Liver (tissue), 9 donors: ENCODE measurements around the gene TFAP2D. TPM values are rescaled to one million over a fixed set of nuclear protein-coding genes. Genes with fewer than 3 reads are reported as not detected.

Experiments
- DNase-seq: peaks from one replicate; pipeline ENCODE4 v3.0.0-alpha.2; 2017; ENCODE audit warnings: low spot score
- H3K27ac ChIP-seq, 2 donors: one replicate each; pipeline ENCODE4 v1.7.0; 2013; ENCODE audit warnings: inconsistent platforms in 2 of 2, low read length in 2 of 2, control low read depth in 1 of 2, low read depth in 1 of 2, mild to moderate bottlenecking in 1 of 2
- H3K27me3 ChIP-seq, 4 donors: one replicate each; pipeline versions ENCODE4 v1.6.1 to v1.7.0; 2013; ENCODE audit warnings: low read length in 3 of 4, inconsistent platforms in 1 of 4, mild to moderate bottlenecking in 1 of 4, moderate library complexity in 1 of 4; ENCODE audit not compliant: control insufficient read depth in 4 of 4, insufficient read depth in 4 of 4
- H3K36me3 ChIP-seq, 4 donors: one replicate each; pipeline versions ENCODE4 v1.6.1 to v1.7.0; 2013; ENCODE audit warnings: low read length in 3 of 4, mild to moderate bottlenecking in 3 of 4, low read depth in 1 of 4, moderate library complexity in 1 of 4; ENCODE audit not compliant: control insufficient read depth in 4 of 4, insufficient read depth in 3 of 4
- H3K4me1 ChIP-seq, 4 donors: one replicate each; pipeline versions ENCODE4 v1.6.1 to v1.7.0; 2013; ENCODE audit warnings: low read length in 3 of 4, mild to moderate bottlenecking in 3 of 4, moderate library complexity in 1 of 4; ENCODE audit not compliant: control insufficient read depth in 4 of 4, insufficient read depth in 4 of 4
- H3K4me3 ChIP-seq, 3 donors: one replicate each; pipeline versions ENCODE4 v1.6.1 to v1.7.0; 2013; ENCODE audit warnings: low read length in 3 of 3, control low read depth in 1 of 3, low read depth in 1 of 3, mild to moderate bottlenecking in 1 of 3
- H3K9ac ChIP-seq, 2 donors: one replicate each; pipeline ENCODE4 v1.7.0; 2013; ENCODE audit warnings: low read length in 2 of 2, mild to moderate bottlenecking in 2 of 2, moderate library complexity in 2 of 2, control low read depth in 1 of 2, low read depth in 1 of 2
- H3K9me3 ChIP-seq, 4 donors: one replicate each; pipeline versions ENCODE4 v1.6.1 to v1.7.0; 2013; ENCODE audit warnings: low read length in 3 of 4; ENCODE audit not compliant: control insufficient read depth in 4 of 4
- EGR1 ChIP-seq, 2 donors: IDR thresholded peaks; 2 replicates each; pipeline ENCODE4 v1.6.1; 2016 to 2018; ENCODE audit warnings: antibody characterized with exemption in 2 of 2, low read depth in 2 of 2
- FOXA1 ChIP-seq: IDR thresholded peaks from 2 replicates; pipeline ENCODE4 v1.6.1; 2016; ENCODE audit warnings: antibody characterized with exemption
- FOXA2 ChIP-seq: IDR thresholded peaks from 2 replicates; pipeline ENCODE4 v1.6.1; 2016; ENCODE audit warnings: antibody characterized with exemption
- HNF4G ChIP-seq: IDR thresholded peaks from 2 replicates; pipeline ENCODE4 v1.6.1; 2016; ENCODE audit warnings: antibody characterized with exemption
- RAD21 ChIP-seq, 2 donors: IDR thresholded peaks; 2 replicates each; pipeline ENCODE4 v1.6.1; 2016; ENCODE audit warnings: antibody characterized with exemption in 2 of 2, mild to moderate bottlenecking in 2 of 2
- RXRA ChIP-seq, 2 donors: IDR thresholded peaks; 2 replicates each; pipeline ENCODE4 v1.6.1; 2017 to 2018; ENCODE audit warnings: antibody characterized with exemption in 2 of 2, mild to moderate bottlenecking in 1 of 2
- TAF1 ChIP-seq: conservative IDR thresholded peaks from 2 replicates; pipeline ENCODE4 v1.6.1; 2016; ENCODE audit warnings: antibody characterized with exemption, mild to moderate bottlenecking
- YY1 ChIP-seq: IDR thresholded peaks from 2 replicates; pipeline ENCODE4 v1.6.1; 2016; ENCODE audit warnings: antibody characterized with exemption, mild to moderate bottlenecking
- WGBS: extraction: QIAGEN DNeasy Blood & Tissue Kit; methylation state at CpG from one replicate; pipeline ENCODE4 v1.1.7; 2013; 5-methylcytosine and 5-hydroxymethylcytosine counted together
- polyA plus RNA-seq, 2 donors: library from polyadenylated mRNA; stranded (reverse) in 1 of 2; unstranded in 1 of 2; fragments of 200-250 nt in 1 of 2; fragments of >200 nt in 1 of 2; fragmentation: Nextera tagmentation in 1 of 2; extraction: Ambion mirVana in 1 of 2; gene quantifications; one replicate each; pipeline versions ENCODE4 v1.2.1 to v1.2.3, GENCODE V29; 2013 to 2015
- total RNA-seq, 2 donors: library from RNA; depleted of rRNA; stranded (reverse); fragments of >200 nt; gene quantifications; one replicate each; pipeline ENCODE4 v1.2.3, GENCODE V29; 2014
- TF ChIP-seq, protein P1 (sequence below): IDR thresholded peaks from 2 replicates; pipeline ENCODE4 v1.6.1; 2016; ENCODE audit warnings: antibody characterized with exemption
- TF ChIP-seq, protein P2 (sequence below): IDR thresholded peaks from 2 replicates; pipeline ENCODE4 v1.6.1; 2016; ENCODE audit warnings: antibody characterized with exemption, mild to moderate bottlenecking
- TF ChIP-seq, protein P3 (sequence below): fragments of 150-350 bp; IDR thresholded peaks from 2 replicates; pipeline ENCODE4 v1.5.1; 2017; ENCODE audit warnings: improper control_type of control experiment, low read depth, low read length; ENCODE audit not compliant: missing input control
- TF ChIP-seq, protein P4 (sequence below): IDR thresholded peaks from 2 replicates; pipeline ENCODE4 v1.6.1; 2016; ENCODE audit warnings: antibody characterized with exemption
- TF ChIP-seq, protein P5 (sequence below): IDR thresholded peaks from 2 replicates; pipeline ENCODE4 v1.6.1; 2016; ENCODE audit warnings: antibody characterized with exemption
- donor health status: healthy.
- donor health status: healthy.
- donor health status: healthy.
- donor health status: healthy.
- donor health status: healthy.

Gene TFAP2D
- total and polyA plus RNA-seq, 4 donors = not detected

DNA sequence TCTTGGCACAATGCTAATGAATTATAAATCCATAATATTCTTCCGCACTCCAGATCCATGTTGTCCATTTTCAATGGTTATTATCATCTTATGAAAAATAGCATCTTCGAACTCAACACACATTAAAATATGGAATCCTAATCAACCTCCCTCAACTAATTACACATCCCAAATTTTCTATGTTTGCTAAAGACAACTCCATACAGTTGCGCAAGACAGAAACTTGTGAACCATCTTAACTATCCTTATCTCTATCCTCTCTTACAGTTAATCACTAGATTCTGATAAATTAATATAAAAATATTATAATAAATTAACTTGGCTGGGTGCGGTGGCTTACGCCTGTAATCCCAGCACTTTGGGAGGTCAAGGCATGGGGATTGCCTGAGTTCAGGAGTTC, 67.1 kb downstream of the TFAP2D start:
- Histone ChIP-seq H3K9me3 (no peaks in the 10 kb centered on the region), H3K36me3 (no peaks in the 10 kb centered on the region), H3K27ac (no peak overlapping the region), H3K4me3 (no peak overlapping the region), H3K9ac (no peak overlapping the region), H3K27me3 (peaks cover 0 to 2% (median 0%) of the 10 kb centered on the region in 4 donors), H3K4me1 (no peaks in the 10 kb centered on the region)
- DNase-seq = no peak
- WGBS = 92% methylated on average over 5 of the region's 5 CpGs
- TF ChIP-seq, protein P1, sequence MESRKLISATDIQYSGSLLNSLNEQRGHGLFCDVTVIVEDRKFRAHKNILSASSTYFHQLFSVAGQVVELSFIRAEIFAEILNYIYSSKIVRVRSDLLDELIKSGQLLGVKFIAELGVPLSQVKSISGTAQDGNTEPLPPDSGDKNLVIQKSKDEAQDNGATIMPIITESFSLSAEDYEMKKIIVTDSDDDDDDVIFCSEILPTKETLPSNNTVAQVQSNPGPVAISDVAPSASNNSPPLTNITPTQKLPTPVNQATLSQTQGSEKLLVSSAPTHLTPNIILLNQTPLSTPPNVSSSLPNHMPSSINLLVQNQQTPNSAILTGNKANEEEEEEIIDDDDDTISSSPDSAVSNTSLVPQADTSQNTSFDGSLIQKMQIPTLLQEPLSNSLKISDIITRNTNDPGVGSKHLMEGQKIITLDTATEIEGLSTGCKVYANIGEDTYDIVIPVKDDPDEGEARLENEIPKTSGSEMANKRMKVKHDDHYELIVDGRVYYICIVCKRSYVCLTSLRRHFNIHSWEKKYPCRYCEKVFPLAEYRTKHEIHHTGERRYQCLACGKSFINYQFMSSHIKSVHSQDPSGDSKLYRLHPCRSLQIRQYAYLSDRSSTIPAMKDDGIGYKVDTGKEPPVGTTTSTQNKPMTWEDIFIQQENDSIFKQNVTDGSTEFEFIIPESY = no peak
- TF ChIP-seq RXRA (IDR thresholded peaks at IDR 0.05) = no peak
- no peak for TF ChIP-seq FOXA1
- no peak for TF ChIP-seq TAF1
- no peak for TF ChIP-seq RAD21 (IDR thresholded peaks at IDR 0.05)
- TF ChIP-seq, protein P2, sequence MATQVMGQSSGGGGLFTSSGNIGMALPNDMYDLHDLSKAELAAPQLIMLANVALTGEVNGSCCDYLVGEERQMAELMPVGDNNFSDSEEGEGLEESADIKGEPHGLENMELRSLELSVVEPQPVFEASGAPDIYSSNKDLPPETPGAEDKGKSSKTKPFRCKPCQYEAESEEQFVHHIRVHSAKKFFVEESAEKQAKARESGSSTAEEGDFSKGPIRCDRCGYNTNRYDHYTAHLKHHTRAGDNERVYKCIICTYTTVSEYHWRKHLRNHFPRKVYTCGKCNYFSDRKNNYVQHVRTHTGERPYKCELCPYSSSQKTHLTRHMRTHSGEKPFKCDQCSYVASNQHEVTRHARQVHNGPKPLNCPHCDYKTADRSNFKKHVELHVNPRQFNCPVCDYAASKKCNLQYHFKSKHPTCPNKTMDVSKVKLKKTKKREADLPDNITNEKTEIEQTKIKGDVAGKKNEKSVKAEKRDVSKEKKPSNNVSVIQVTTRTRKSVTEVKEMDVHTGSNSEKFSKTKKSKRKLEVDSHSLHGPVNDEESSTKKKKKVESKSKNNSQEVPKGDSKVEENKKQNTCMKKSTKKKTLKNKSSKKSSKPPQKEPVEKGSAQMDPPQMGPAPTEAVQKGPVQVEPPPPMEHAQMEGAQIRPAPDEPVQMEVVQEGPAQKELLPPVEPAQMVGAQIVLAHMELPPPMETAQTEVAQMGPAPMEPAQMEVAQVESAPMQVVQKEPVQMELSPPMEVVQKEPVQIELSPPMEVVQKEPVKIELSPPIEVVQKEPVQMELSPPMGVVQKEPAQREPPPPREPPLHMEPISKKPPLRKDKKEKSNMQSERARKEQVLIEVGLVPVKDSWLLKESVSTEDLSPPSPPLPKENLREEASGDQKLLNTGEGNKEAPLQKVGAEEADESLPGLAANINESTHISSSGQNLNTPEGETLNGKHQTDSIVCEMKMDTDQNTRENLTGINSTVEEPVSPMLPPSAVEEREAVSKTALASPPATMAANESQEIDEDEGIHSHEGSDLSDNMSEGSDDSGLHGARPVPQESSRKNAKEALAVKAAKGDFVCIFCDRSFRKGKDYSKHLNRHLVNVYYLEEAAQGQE = no peak
- TF ChIP-seq FOXA2 = no peak
- TF ChIP-seq, protein P3, sequence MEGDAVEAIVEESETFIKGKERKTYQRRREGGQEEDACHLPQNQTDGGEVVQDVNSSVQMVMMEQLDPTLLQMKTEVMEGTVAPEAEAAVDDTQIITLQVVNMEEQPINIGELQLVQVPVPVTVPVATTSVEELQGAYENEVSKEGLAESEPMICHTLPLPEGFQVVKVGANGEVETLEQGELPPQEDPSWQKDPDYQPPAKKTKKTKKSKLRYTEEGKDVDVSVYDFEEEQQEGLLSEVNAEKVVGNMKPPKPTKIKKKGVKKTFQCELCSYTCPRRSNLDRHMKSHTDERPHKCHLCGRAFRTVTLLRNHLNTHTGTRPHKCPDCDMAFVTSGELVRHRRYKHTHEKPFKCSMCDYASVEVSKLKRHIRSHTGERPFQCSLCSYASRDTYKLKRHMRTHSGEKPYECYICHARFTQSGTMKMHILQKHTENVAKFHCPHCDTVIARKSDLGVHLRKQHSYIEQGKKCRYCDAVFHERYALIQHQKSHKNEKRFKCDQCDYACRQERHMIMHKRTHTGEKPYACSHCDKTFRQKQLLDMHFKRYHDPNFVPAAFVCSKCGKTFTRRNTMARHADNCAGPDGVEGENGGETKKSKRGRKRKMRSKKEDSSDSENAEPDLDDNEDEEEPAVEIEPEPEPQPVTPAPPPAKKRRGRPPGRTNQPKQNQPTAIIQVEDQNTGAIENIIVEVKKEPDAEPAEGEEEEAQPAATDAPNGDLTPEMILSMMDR = no peak
- no peak for TF ChIP-seq EGR1 (IDR thresholded peaks at IDR 0.05; ENCODE audit: low read depth in 2 of 2)
- TF ChIP-seq, protein P4, sequence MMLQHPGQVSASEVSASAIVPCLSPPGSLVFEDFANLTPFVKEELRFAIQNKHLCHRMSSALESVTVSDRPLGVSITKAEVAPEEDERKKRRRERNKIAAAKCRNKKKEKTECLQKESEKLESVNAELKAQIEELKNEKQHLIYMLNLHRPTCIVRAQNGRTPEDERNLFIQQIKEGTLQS = no peak
- no peak for TF ChIP-seq YY1

DNA sequence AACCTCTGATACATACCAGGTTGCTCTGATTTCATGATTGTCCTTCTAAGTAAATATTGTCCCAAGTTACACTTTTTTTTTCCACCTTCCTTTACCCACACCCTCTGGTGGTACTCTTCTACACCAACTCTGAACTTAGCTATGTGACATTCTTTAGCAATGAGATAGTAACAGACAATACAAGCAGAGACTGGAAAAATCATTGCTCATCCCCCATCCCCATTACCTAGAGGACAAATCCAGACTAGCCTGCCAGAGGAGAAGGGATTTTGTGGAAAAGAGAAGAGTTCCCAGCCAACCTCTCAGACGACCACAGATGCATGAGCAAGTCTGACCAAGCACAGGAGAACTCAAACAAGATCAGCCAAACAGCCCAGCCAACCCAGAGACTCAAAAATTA, 72.6 kb downstream of the TFAP2D start:
- DNase-seq = no peak
- Histone ChIP-seq H3K9me3 (no peaks in the 10 kb centered on the region), H3K27ac (no peak overlapping the region), H3K4me3 (no peak overlapping the region), H3K4me1 (no peaks in the 10 kb centered on the region), H3K36me3 (no peaks in the 10 kb centered on the region), H3K27me3 (peaks cover 0 to 2% (median under 1%) of the 10 kb centered on the region in 4 donors), H3K9ac (no peak overlapping the region)
- TF ChIP-seq, protein P4 = no peak
- TF ChIP-seq, protein P1 = no peak
- no peak for TF ChIP-seq FOXA1
- TF ChIP-seq HNF4G = no peak
- TF ChIP-seq YY1 = no peak
- TF ChIP-seq, protein P5, sequence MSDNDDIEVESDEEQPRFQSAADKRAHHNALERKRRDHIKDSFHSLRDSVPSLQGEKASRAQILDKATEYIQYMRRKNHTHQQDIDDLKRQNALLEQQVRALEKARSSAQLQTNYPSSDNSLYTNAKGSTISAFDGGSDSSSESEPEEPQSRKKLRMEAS = no peak
- 29% methylated on average over 1 of the region's 1 CpG for WGBS
